Epithelial cell of esophagus (primary cell): ENCODE results near the gene LRTM2.

ENCODE experiments used
- DNase-seq: peaks from one replicate; pipeline ENCODE4 v3.0.0; 2010; ENCODE audit warnings: low read depth
- H3K4me3 ChIP-seq: 2 replicates; pipeline ENCODE4 v1.5.1; 2011; ENCODE audit warnings: mild to moderate bottlenecking, low read length, control low read depth
- CTCF ChIP-seq: IDR thresholded peaks from 2 replicates; pipeline ENCODE4 v1.5.1; 2011; ENCODE audit warnings: low read depth, mild to moderate bottlenecking, low read length, control low read depth, inconsistent platforms; ENCODE audit not compliant: insufficient read depth; ENCODE audit errors: missing control alignments

The LRTM2 gene

GRCh38 chr12:1809591-1810190 is 10.7 kb upstream of the LRTM2 start:
- no peak for DNase-seq
- no peak overlapping the region for H3K4me3 ChIP-seq
- TF ChIP-seq CTCF = no peak

- DNase-seq = no peak
- H3K4me3 ChIP-seq = no peak overlapping the region
- no peak for TF ChIP-seq CTCF
These were observed 10.0 kb upstream of the LRTM2 start for GRCh38 chr12:1810201-1810930.

GRCh38 chr12:1810931-1811280 is 9.5 kb upstream of the LRTM2 start:
- no peak for DNase-seq
- no peak overlapping the region for H3K4me3 ChIP-seq
- TF ChIP-seq CTCF = no peak

- TF ChIP-seq CTCF = no peak
- no peak for DNase-seq
- H3K4me3 ChIP-seq = no peak overlapping the region
These were observed 9.0 kb upstream of the LRTM2 start for GRCh38 chr12:1811281-1811947.

GRCh38 chr12:1811948-1812291 is 8.4 kb upstream of the LRTM2 start:
- H3K4me3 ChIP-seq = no peak overlapping the region

GRCh38 chr12:1812650-1813302 is 7.6 kb upstream of the LRTM2 start:
- DNase-seq = peak; percentile 18
- no peak for TF ChIP-seq CTCF
- H3K4me3 ChIP-seq = no peak overlapping the region

More at GRCh38 chr12:1811948-1812291, 8.4 kb upstream of the LRTM2 start:
- no peak for TF ChIP-seq CTCF
- DNase-seq = no peak

- no peak for TF ChIP-seq CTCF
- no peak overlapping the region for H3K4me3 ChIP-seq
- no peak for DNase-seq
These were observed 6.1 kb upstream of the LRTM2 start for GRCh38 chr12:1814266-1814665.
